ENCODE data around the gene TMED4.
"Not testable (repeated sequence)": the region's sequence is repeated elsewhere in the genome, so short reads cannot be mapped to it uniquely, and the experiment has no call there.

The TMED4 gene

GRCh38 chr7:44607141-44608068, 25.4 kb upstream of the TMED4 start:
- no peak for DNase-seq (ENCODE audit: low spot score)

- peak; percentile 99 for DNase-seq (ENCODE audit: low spot score)
These were observed 24.5 kb upstream of the TMED4 start, which contains the start of gene OGDH for GRCh38 chr7:44606341-44607140. OGDH (plus strand) TSS chr7:44606627; CDS start chr7:44624344, 17,717 bp downstream.

GRCh38 chr7:44604941-44605340, 22.9 kb upstream of the TMED4 start:
- no peak for DNase-seq (ENCODE audit: low spot score)

GRCh38 chr7:44603193-44603592, 21.2 kb upstream of the TMED4 start:
- DNase-seq (ENCODE audit: low spot score) = no peak

- no peak for DNase-seq (ENCODE audit: low spot score)
These were observed 20.5 kb upstream of the TMED4 start for GRCh38 chr7:44602576-44602910.

- DNase-seq (ENCODE audit: low spot score) = no peak
These were observed 17.2 kb upstream of the TMED4 start for GRCh38 chr7:44599222-44599621.

- DNase-seq (ENCODE audit: low spot score) = not testable (repeated sequence)
These were observed 15.2 kb upstream of the TMED4 start for GRCh38 chr7:44597181-44597580.

GRCh38 chr7:44595934-44596635, 14.1 kb upstream of the TMED4 start:
- DNase-seq (ENCODE audit: low spot score) = no peak

GRCh38 chr7:44590910-44591309, 8.9 kb upstream of the TMED4 start:
- DNase-seq (ENCODE audit: low spot score) = no peak

- no peak for DNase-seq (ENCODE audit: low spot score)
These were observed 6.0 kb upstream of the TMED4 start for GRCh38 chr7:44587843-44588711.

GRCh38 chr7:44583146-44583865, 1.3 kb upstream of the TMED4 start:
- no peak for DNase-seq (ENCODE audit: low spot score)

- DNase-seq (ENCODE audit: low spot score) = no peak
These were observed 819 bp downstream of the TMED4 start for GRCh38 chr7:44580945-44581878.

GRCh38 chr7:44576228-44576627, 5.8 kb downstream of the TMED4 start:
- DNase-seq (ENCODE audit: low spot score) = no peak

GRCh38 chr7:44575054-44575453, 7.0 kb downstream of the TMED4 start:
- no peak for DNase-seq (ENCODE audit: low spot score)

- no peak for DNase-seq (ENCODE audit: low spot score)
These were observed 7.7 kb downstream of the TMED4 start for GRCh38 chr7:44574287-44574872.

GRCh38 chr7:44573464-44574286, 8.4 kb downstream of the TMED4 start, which contains the start of gene DDX56:
DDX56 (minus strand) TSS chr7:44573908; CDS start chr7:44573895, 13 bp downstream.
- peak; percentile 96 for DNase-seq (ENCODE audit: low spot score)

- no peak for DNase-seq (ENCODE audit: low spot score)
These were observed 9.3 kb downstream of the TMED4 start for GRCh38 chr7:44572771-44573170.

GRCh38 chr7:44569959-44570358, 12.1 kb downstream of the TMED4 start:
- no peak for DNase-seq (ENCODE audit: low spot score)
